Esophagus muscularis mucosa (tissue), 4 donors: Measurements from ENCODE around the gene SLC35F3. TPM values are rescaled to one million over a fixed set of nuclear protein-coding genes. Genes with fewer than 3 reads are reported as not detected.

ENCODE experiments used
- DNase-seq: peaks from one replicate; pipeline ENCODE4 v3.0.0-alpha.2; 2017; ENCODE audit errors: extremely low spot score
- H3K27ac ChIP-seq, 4 donors: fragments of 200-600 bp; sonication (generic); replicated peaks in 1 of 4; 1 replicate in 3 of 4; 2 replicates in 1 of 4; pipeline ENCODE4 v1.5.1; 2016 to 2019; ENCODE audit warnings: mild to moderate bottlenecking in 1 of 4
- H3K27me3 ChIP-seq, 4 donors: fragments of 200-600 bp; sonication (generic); one replicate each; pipeline versions ENCODE4 v1.5.1 to v1.6.0; 2016 to 2019
- H3K36me3 ChIP-seq, 4 donors: fragments of 200-600 bp; sonication (generic); one replicate each; pipeline ENCODE4 v1.5.1; 2016 to 2019
- H3K4me1 ChIP-seq, 4 donors: fragments of 200-600 bp; sonication (generic); one replicate each; pipeline ENCODE4 v1.5.1; 2016 to 2019
- H3K4me3 ChIP-seq, 4 donors: fragments of 200-600 bp; sonication (generic); 1 replicate in 2 of 4; 2 replicates in 2 of 4; pipeline ENCODE4 v1.5.1; 2016 to 2019; ENCODE audit warnings: mild to moderate bottlenecking in 4 of 4, moderate library complexity in 1 of 4
- H3K9me3 ChIP-seq, 4 donors: fragments of 200-600 bp; sonication (generic); 1 replicate in 3 of 4; 2 replicates in 1 of 4; pipeline ENCODE4 v1.5.1; 2016 to 2019
- EP300 ChIP-seq: sonication (generic); formaldehyde crosslinking; IDR thresholded peaks from one replicate; pipeline ENCODE4 v1.6.1; 2017; ENCODE audit warnings: antibody characterized with exemption
- POLR2A ChIP-seq: fragments of 450-650 bp; IDR thresholded peaks from one replicate; pipeline ENCODE4 v1.6.1; 2017; ENCODE audit warnings: antibody characterized with exemption, moderate library complexity, mild to moderate bottlenecking, low read depth
- POLR2AphosphoS5 ChIP-seq, 2 donors: sonication (generic); formaldehyde crosslinking; IDR thresholded peaks; one replicate each; pipeline ENCODE4 v1.6.1; 2017; ENCODE audit warnings: antibody characterized with exemption in 2 of 2
- WGBS: methylation state at CpG from one replicate; pipeline ENCODE4 v1.1.5; 2018; 5-methylcytosine and 5-hydroxymethylcytosine counted together
- intact Hi-C: fragments of 100-400 bp; cut with DNase I; formaldehyde crosslinking; loops from one replicate; pipeline ENCODE4 v1.15.1; 2023
- total RNA-seq, 4 donors: library from RNA; depleted of rRNA; stranded (reverse); fragments of >200 nt; gene quantifications; one replicate each; pipeline versions ENCODE4 v1.1.0 to v1.2.1, GENCODE V29; 2016
- TF ChIP-seq, protein P1 (sequence below), 3 experiments: fragments of 200-600 bp in 2 of 3; fragments of 450-650 bp in 1 of 3; sonication (generic) in 2 of 3; IDR thresholded peaks; one replicate each; pipeline ENCODE4 v1.5.1; 2017 to 2019; ENCODE audit warnings: antibody characterized with exemption in 3 of 3, mild to moderate bottlenecking in 2 of 3, moderate library complexity in 1 of 3

SLC35F3 gene
- total RNA-seq, 4 donors from 2014 or later: 0.34 TPM; not detected in 3

DNA sequence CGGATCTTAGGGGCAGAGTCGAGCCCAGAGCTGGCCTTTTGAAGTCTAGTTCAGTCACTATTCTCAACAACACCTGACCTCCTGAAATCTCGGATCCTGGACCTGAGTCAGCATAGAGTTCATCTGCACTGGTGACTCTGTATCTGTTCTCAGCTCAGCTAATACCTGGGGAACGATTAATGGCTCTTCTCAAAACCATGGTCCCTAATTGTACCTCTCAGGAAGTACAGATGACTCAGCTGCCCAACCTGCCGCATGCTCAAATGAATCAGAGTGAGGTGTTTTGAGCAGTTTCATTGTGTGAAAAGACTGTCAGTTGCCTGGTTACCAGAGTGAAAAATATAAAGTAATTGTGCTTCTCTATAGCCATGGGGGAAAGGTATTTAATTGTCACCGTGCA lies 89.2 kb downstream of the SLC35F3 start:
- no peak for TF ChIP-seq EP300
- TF ChIP-seq, protein P1, sequence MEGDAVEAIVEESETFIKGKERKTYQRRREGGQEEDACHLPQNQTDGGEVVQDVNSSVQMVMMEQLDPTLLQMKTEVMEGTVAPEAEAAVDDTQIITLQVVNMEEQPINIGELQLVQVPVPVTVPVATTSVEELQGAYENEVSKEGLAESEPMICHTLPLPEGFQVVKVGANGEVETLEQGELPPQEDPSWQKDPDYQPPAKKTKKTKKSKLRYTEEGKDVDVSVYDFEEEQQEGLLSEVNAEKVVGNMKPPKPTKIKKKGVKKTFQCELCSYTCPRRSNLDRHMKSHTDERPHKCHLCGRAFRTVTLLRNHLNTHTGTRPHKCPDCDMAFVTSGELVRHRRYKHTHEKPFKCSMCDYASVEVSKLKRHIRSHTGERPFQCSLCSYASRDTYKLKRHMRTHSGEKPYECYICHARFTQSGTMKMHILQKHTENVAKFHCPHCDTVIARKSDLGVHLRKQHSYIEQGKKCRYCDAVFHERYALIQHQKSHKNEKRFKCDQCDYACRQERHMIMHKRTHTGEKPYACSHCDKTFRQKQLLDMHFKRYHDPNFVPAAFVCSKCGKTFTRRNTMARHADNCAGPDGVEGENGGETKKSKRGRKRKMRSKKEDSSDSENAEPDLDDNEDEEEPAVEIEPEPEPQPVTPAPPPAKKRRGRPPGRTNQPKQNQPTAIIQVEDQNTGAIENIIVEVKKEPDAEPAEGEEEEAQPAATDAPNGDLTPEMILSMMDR (IDR thresholded peaks at IDR 0.05): no peak
- H3K36me3 ChIP-seq: no peaks in the 10 kb centered on the region
- no peak overlapping the region for H3K27ac ChIP-seq
- 53% methylated on average over 6 of the region's 6 CpGs for WGBS
- no peak overlapping the region for H3K4me3 ChIP-seq
- intact Hi-C loops: no loop called here
- H3K9me3 ChIP-seq: no peaks in the 10 kb centered on the region
- peaks cover 0 to 3% (median 0%) of the 10 kb centered on the region in 4 donors for H3K27me3 ChIP-seq
- no peak for DNase-seq
- H3K4me1 ChIP-seq: no peaks in the 10 kb centered on the region

DNA sequence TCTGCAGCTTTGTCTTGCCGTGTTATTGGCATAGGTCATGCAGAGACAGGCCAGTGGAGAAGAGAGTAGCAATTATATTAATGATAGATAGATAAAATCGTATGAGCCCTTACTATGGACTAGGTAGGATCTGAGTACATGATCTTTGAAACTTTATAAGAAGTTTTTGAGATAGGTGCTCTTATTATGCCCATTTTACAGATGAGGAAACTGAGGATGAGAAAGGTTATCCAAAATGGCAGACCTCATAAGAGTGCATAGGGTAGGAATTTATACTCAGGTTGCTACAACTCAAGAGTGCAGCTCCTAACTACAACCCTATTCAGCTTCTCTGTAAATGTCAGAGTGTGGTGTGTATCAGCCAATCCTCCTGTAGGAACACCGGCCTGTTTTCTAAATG lies 89.6 kb downstream of the SLC35F3 start:
- intact Hi-C loops: no loop called here
- H3K4me1 ChIP-seq: no peaks in the 10 kb centered on the region
- no peak overlapping the region for H3K27ac ChIP-seq
- H3K27me3 ChIP-seq: peaks cover 0 to under 1% (median 0%) of the 10 kb centered on the region in 4 donors
- WGBS: 82% methylated on average over 3 of the region's 3 CpGs
- no peaks in the 10 kb centered on the region for H3K9me3 ChIP-seq
- H3K36me3 ChIP-seq: no peaks in the 10 kb centered on the region
- TF ChIP-seq EP300 (no peak), POLR2AphosphoS5 (IDR thresholded peaks at IDR 0.05) (no peak), POLR2A (no peak)
- TF ChIP-seq, protein P1 (IDR thresholded peaks at IDR 0.05): no peak
- no peak for DNase-seq
- H3K4me3 ChIP-seq: no peak overlapping the region

DNA sequence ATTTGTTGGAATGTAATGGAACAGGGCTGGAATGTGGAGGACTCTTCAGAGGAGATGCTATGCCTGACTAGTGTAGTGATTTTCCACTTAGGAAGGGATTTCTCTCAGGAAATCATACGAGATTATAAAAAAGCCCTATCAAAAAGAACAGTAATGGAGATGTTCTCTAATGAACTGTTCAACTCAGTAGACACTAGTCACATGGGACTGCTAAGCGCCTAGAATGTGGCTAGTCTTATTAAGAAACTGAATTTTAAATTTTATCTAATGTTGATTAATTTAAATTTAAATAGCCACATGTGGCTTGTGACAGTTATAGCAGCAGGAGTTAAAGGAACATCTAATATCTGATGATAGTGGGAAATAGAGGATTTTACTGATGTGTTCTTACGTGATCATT lies 94.0 kb downstream of the SLC35F3 start:
- no peak for DNase-seq
- Histone ChIP-seq H3K27me3 (peaks cover 0 to 5% (median 0%) of the 10 kb centered on the region in 4 donors), H3K36me3 (no peaks in the 10 kb centered on the region), H3K27ac (no peak overlapping the region), H3K9me3 (no peaks in the 10 kb centered on the region), H3K4me1 (no peaks in the 10 kb centered on the region), H3K4me3 (no peak overlapping the region)
- TF ChIP-seq POLR2AphosphoS5 (IDR thresholded peaks at IDR 0.05) (no peak), POLR2A (no peak), EP300 (no peak)
- TF ChIP-seq, protein P1 (IDR thresholded peaks at IDR 0.05): no peak
- WGBS: 84% methylated on average over 3 of the region's 3 CpGs
- intact Hi-C loops: no loop called here

DNA sequence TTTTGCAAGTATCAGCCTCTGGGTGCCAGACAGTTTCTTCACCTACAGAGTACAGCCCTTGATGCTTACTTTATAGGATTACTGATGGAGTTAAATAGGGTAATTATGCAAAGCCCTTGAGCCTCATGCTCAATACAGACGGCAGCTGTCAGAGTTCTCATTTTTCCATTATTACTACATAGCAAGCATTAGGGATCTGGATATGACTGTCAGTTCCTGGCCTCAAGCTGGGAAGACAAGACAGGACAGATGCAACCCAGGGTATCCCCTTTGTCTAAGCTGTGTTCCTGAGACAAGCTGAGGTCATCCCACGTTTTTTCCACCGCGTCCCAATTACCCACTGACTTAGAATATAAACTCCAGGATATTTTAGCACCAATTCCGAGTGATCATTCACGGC lies 94.4 kb downstream of the SLC35F3 start:
- no peak for DNase-seq
- peaks cover 0 to 5% (median 0%) of the 10 kb centered on the region in 4 donors for H3K27me3 ChIP-seq
- intact Hi-C loops: no loop called here
- TF ChIP-seq, protein P1 (IDR thresholded peaks at IDR 0.05): no peak
- no peak for TF ChIP-seq POLR2A
- TF ChIP-seq POLR2AphosphoS5 (IDR thresholded peaks at IDR 0.05): no peak
- TF ChIP-seq EP300: no peak
- H3K36me3 ChIP-seq: no peaks in the 10 kb centered on the region
- WGBS: 83% methylated on average over 6 of the region's 6 CpGs
- no peaks in the 10 kb centered on the region for H3K4me1 ChIP-seq
- H3K4me3 ChIP-seq: no peak overlapping the region
- H3K27ac ChIP-seq: no peak overlapping the region
- no peaks in the 10 kb centered on the region for H3K9me3 ChIP-seq

DNA sequence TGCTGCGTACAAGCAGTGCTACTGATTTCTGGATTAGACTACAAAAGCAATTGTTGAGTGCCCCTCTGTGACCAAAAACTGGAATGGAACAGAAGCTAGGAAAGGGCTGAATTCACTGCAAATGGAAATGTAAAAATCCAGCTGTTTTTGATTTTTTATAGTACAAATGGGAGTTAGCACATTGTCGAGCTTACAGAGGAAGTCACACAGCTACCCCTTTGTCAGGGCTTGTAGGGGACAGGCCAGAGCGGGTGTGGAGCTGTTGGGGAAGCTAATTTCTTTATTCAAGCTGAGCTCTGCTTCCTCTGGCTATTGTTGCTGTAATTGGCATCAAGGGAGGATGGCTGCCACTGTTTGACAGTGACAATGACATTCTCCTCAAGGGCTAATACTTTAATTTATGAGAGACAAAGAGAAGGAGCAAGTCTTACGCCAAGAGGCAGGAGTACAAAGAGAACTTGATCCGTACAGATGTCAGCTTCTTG lies 96.1 kb downstream of the SLC35F3 start:
- DNase-seq: no peak
- 51% methylated on average over 5 of the region's 5 CpGs for WGBS
- intact Hi-C loops: no loop called here
- Histone ChIP-seq H3K4me1 (no peaks in the 10 kb centered on the region), H3K27ac (no peak overlapping the region), H3K36me3 (no peaks in the 10 kb centered on the region), H3K27me3 (peaks cover 0 to 5% (median 0%) of the 10 kb centered on the region in 4 donors), H3K9me3 (no peaks in the 10 kb centered on the region), H3K4me3 (no peak overlapping the region)
- TF ChIP-seq POLR2A (no peak), POLR2AphosphoS5 (IDR thresholded peaks at IDR 0.05) (no peak), EP300 (no peak)
- TF ChIP-seq, protein P1 (IDR thresholded peaks at IDR 0.05): no peak
